Activated CD4-positive, alpha-beta T cell treated with anti-CD3 and anti-CD28 coated beads, Interleukin-2, Interleukin-4, amounts not matched to agents 100 ng/mL and 50 ng/mL, durations not matched to agents 16 hours and 8 hours (primary cell): ENCODE data around the gene GLB1L.

Source experiments
- DNase-seq: peaks from one replicate; pipeline ENCODE4 v3.0.0-alpha.2; 2020; ENCODE audit warnings: low spot score

Gene GLB1L

DNA sequence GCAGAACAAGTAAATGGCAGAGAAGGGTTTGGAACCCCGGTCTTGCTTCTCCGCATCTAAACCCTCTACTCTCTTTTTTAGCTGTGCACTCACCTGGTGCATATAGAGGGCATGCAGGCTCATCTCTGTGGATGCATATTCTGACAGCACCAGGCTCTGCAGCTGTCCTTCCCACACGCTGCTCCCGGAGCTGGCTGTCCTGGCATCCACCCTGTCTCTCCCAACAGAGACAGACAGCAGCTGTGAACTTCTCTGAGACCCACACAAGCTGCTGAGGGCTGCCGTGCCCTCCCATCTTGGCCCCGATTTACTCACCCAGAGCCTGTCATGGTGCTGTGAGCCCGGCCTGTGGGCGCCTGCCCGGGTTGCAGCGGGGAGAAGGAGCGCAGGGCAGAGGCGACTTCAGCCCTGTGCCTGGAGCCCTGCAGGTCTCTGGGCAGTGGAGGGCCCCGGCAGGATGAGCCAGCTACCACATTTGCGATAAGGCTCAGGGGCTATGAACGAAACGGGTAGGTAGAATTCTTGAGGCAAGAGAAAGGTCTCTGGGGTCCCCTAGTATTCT, 23.2 kb downstream of the GLB1L start:
- no peak for DNase-seq

DNA sequence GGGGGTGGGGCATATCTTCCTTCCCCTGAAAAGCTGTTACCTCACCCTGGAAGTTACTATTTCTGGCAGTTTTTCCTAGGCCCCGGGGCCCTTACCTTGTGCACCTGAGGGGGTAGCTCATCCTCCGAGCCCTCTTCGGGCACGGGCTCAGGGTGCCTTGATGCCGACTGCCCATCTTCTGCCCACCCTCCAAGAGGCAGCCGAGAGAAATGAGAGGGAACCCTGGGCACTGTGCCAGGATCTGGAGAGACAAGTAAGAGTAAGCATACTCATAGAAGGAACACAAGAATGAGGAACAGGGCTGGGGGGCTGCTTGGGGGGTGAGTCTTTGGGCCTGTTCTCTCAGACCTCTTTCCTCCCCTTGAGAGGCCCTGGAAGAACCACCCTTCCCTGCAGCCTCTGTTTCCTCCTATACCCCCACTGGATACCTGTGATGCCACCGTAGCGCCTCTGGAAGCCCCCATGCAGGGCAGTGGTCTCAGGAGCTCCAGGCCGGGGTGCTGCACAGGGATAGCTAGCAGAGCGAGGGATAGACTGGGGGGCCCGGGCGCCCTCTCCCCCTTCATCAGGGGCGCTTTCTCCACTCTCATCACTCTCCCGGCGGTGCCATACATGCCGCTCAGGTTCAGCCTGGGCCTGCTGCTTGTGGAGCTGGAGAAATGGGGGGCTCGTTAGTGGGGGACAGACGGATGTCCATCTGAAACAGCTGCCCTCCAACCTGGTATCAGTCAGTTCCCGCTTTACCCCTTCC, 24.4 kb downstream of the GLB1L start:
- DNase-seq = no peak

DNA sequence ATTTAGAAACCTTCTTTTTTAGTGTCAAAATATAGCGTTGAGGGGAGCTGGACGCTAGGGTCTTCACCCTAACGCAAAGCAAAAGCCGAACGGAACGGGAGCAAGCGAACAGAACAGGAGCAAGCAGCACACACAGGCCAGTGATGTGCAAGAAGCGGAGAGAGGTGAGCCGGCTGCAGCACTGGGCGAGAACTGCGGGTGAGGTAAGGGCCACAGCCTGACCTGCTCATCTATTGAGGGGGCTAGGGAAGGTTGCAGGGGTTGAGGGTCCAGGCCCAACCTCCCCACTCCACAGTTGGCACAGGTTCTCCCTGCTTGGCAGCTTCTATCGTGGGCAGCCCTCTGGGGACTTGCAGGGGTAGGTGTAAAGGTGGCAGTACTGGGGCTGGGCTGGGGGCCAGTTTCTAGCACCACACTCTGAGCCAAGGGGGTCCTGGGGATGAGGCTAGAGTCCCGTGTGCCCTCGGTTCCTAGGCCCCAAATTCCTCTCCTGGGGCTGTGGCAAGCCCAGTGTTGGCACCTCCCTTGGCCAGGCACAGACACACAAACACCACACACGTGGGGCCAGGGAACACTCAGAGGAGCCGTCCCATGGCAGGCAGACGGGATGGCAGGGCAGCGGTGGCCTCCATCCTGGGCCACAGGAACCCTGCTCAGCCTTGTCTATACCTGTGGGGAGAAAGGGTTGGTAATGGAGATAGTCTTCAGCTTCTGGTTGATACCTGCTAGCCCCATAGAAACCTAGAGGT, 25.3 kb downstream of the GLB1L start:
- no peak for DNase-seq

DNA sequence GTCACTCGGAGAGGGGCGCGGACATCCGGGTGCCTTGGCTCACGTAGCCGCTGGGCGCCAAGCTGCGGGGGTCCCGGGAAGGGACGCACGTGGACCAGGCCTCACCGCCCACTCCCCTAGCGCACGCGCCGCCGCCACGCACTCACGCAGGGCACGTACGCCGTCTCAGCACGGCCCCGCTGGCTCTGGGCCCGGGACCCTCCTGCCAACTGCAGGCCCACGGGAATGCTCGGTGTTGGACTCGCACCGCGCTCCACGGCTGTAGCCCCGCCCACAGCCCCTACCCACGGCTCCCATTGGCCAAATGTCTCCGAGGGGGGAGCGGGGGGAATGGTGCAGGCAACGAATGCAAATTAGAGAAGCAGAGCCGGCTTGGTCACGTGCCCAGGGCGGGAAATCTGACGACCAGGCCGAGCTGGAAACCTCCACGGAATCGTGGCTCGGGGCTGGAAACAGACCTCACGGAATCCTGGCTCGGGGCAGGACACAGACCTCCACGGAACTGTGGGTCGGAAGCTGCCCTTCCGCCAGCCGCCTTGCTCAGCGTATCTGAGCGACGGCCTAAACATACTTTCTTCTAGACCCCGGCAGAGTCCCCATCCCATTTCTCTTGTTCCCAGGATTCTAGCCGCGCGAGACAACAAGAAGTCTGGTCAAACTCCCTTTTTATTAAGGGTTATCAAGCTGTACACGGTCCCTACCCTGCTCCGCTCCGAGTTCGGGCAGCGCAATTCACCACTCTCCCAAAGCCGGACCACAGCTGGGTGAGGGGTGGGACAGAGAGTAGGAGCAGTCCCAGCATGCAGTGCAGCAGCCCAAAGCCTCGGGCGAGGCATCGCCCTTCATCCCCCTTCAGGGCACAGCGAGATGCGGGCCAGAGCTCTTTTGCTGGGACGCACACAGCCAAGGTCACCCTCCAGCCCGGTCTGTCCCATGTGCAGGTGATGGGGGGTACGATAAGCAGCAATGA, 26.2 kb downstream of the GLB1L start, which contains the start of gene ABCB6:
TSS of gene ABCB6 (minus strand) at position 227 of the 970 bp plus-strand sequence. CDS start 285 bp downstream, outside the sequence.
- DNase-seq = peak; percentile 89

DNA sequence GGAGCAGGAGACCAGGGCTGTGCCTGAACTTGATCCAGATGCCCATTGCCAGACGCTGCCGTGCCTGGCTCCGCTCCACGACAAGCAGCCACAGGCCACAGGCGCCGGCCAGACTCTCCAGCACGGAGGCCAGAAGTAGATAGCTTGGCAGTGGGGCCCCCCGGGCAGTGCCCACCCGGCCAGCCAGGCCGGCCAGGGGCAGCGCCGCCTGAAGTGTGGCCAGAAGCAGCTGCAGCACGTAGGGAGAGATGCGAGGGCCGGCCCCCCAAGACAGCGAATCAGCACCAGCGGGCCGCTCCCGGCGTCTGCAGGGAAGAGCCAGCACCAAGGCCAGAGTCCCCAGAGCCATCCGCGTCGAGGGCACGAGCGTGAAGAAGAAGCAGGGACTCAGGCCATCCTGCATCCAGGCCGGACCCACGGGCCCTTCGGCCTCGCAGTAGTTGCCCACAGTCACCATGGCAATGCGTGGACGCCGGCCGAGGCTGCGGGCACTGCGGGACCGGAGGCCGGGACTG, 27.0 kb downstream of the GLB1L start:
- DNase-seq = no peak

DNA sequence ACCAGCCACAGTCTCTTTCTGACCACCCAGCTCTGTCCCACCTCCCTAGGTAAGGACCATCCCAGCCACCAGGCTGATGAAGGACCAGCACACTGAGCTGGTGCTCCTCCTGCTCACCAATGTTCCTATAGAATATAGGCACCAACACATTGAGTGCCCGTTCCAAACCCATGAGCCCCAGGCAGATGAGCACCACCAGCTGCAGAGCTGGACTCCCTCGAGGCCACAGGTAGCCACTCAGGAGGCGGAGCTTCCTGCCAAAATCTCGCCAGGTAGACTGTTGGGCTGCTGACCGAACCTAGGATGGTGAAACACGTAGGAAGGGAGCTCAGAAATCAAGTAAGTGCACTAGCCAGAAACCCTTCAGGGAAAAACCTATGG, 28.7 kb downstream of the GLB1L start:
- DNase-seq = no peak

DNA sequence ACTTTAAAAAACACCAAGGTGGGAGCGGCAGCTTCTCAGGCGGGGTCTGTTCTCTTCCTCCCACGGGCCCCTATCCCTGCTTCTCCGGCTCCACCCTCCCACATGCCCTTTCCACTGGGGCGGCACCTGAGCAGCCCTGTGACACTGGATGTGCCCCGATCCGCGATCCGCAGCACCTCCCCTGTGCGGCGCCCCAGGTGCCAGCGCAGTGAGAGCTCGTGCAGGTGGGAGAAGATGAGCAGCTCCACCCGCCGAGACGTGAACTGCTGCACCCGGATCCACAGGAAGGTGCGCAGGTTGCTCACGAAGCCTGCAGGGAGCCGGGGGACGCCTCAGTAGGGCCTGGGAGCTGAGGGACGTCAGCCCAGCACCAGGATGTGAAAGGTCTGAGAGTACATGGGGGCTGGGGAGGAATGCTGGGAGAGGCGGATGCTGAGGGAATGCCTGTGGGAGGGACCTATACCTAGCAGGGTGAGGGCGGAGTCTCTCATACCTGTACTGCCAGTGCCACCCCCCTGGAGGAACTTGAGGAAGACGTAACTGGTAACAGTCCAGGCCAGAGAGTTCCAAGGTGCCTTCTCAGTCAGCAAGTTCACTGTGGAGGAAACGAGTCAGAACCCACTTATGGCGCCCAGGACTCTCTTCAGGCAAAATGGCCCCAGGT, 29.2 kb downstream of the GLB1L start:
- no peak for DNase-seq

DNA sequence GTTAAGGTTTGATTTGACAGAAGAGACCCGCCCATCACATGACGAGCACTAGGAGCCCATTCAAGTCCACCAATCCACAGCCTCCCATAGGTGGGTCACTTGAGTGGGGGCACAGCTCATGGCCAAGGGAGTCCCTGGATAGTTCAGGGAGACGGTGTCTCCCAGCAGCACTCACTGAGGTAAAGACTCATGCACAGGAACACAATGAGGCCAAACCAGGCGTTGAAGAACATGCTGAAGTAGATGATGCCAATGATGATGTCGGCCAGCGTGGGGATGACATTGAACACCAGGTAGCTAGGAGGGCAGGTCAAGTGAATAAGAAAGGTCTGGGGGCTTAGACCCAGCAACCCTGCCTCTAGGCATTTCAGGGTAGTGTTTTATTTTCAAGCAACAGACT, 30.5 kb downstream of the GLB1L start:
- DNase-seq = no peak

DNA sequence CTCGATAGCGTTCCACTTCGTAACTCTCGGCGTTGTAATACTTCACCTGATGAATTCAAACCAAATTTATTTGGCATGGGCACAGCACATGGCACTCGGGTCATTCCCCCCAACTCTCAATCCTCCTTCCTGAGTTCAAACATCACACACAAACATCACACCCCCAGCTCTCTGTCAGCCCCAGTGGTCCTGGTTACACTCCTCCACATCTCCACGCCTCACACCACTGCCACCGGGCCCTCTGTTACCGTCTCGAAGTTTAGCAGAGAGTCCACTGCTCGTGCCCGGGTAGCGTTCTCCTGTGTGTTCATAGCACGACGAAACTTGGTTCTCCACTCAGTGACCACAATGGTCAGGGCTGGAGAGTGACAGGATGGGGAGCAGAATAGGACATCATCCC, 31.1 kb downstream of the GLB1L start:
- no peak for DNase-seq

DNA sequence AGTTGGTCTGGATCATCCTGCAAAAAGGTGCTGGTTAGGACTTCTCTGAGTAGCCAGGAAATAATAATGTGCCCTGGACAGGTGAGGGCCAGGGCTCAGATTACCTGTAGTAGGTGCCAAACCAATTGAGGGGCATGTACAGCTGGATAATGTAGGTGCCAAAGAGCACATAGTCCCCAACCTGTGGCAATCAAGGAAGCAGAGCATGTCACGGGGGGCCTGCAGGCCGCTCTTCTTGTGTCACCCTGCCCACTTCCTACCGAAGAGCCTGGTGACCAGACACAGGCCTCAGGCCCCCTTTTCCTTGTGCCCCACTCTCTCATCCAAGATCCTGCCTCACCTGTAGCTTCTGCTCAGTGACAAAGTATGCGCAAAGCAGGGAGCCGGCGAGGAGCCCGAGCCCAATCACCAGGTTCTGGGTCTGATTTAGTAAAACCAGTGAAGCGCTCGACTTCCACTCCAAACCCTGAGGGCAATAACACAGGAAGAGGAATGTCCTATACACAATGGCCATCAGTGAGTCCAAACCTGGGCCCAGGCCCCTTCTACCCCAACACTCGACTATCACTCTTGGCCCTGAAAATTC, 31.7 kb downstream of the GLB1L start:
- no peak for DNase-seq

DNA sequence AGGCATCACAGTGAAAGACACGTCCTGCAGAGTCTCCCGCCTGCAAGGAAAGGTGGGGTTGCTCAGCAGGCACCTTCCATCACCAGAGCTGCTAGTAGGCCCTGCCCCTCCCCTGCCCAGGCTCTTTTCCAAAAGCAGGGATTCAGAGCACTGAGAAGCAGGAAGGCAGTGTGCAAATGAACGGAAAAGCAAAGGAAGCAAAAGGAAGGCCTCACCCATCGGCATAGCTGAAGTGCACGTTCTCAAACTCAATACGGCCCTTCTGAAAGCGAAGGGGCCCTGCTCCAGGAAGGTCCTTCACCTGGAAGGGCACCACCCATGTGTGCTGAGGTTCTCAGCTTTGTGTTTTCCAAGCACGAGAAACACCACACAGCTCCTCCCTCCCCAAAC, 32.2 kb downstream of the GLB1L start:
- no peak for DNase-seq

DNA sequence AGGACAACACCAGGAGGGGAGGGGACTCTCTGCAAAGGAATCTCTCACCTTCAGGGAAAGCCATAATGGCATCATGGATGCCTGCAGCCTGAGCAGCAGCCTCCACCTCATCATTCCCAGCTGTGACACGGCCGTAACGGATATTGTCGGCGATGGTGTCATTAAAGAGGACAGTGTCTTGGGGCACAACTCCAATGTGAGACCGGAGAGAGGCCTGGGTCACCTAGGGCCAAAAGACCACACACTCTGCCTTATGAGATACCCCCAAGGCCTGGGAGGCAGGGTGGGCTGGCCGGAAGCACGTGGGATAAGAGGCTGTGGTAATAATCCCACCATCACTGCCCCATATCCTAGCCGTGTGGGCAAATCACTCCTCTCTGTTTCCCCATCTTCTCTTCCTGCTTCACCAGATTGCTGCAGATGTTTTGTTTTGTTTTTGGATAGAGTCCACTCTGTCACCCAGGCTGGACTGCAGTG, 34.3 kb downstream of the GLB1L start:
- DNase-seq = no peak

DNA sequence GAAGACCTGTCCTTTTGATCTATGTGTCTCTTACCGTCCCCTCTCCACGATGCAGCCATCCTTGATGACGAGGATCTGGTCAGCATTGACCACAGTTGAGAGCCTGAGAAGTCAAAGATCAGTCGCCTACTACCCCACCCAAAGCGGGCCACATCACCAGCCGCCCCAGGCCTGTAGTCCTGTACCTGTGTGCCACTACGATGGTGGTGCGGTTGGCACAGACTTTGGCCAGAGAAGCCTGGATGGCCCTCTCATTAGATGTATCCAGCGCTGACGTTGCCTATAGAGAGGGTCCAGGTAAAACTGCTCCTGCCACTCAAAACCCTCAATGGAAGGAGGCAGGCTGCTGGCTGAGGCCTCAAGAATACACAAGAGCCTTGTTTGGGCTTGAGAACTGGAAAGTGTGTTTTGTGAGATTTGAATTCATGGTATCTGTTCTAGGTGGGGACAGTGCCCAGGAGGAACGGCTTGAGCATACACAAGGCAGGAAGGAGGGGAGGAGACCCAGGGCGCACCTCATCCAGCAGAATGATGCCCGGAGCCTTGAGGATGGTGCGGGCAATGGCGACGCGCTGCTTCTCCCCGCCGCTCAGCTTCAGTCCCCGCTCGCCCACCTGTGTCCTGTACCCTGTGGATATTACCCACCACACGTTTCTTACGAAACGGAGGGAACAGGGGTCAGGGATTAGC, 34.9 kb downstream of the GLB1L start:
- DNase-seq = no peak

DNA sequence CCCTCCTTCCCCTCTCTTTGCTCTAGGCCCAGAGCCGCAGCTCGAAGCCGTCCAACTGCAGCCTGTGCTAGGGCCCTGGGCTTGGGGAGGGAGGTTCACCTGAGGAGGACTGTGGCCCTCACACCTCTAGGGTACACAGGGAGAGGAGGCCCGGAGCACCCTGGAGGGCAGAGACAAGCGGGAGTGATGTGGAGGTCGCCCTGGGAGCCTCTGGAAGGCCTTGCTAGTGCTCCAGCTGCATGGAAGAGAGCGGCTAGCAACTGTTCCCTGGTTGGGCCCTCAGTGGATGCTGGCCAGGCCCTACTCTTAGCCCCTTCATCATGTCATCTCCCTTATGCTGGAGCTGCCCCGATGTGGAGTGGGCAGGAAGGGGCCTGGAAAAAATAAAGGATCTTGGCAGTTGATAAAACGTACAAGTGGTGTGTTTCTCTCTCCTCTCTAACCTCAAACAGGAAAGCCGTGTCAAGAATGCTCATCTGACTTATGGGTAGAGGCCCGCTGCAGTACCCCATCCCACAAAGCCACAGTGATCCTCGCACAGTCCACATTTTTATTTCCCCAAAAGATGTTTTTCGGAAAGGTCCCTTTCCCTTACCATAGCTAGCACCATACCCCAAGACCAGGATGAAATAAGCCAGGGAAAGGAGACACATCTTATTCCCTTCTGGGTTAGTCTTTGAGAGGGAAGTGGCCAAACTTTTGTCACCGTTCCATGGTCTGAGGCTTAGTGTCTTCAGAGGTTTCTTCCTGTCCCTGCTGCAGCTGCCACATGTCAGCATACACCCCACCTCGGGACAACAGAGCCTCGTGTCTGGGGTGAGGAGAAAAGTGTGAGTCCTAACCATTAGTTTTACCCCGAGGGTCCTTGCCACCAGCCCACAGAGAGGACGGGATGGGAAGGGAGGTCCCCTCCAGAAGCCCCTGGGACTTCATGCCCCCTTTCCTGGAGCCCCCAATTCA, 35.7 kb downstream of the GLB1L start:
- DNase-seq = no peak

DNA sequence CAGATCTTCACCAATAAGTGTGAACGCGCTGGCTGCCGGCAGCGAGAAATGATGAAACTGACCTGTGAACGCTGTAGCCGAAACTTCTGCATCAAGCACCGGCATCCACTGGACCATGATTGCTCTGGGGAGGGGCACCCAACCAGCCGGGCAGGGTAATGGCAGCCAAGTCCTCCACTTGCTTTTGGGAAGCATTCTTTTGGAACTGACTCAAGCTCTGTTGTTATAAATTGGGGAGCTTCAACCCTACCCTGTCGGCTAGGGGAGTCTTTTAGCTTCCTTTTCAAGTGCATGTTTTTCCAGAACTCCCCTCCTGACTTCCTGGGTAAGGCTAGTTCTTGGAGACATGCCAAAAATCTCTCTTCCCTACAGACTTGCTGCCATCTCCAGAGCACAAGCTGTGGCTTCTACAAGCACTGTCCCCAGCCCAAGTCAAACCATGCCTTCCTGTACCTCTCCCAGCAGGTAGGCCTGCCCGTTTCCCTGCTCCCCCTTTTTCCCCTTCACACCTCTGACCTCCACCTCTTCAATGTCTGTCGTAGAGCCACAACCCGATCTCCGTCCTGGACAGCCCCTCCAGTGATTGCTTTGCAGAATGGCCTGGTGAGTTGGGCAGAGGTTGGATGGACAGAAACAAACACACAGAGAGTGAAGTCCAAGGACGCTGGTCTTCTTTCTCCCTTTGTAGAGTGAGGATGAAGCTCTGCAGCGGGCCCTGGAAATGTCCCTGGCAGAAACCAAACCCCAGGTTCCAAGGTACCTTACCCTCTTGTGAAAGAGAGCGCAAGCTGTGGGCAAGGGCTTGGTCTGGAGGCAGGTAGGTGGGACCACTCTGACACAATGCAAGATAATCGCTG, 37.1 kb downstream of the GLB1L start:
- DNase-seq = no peak

DNA sequence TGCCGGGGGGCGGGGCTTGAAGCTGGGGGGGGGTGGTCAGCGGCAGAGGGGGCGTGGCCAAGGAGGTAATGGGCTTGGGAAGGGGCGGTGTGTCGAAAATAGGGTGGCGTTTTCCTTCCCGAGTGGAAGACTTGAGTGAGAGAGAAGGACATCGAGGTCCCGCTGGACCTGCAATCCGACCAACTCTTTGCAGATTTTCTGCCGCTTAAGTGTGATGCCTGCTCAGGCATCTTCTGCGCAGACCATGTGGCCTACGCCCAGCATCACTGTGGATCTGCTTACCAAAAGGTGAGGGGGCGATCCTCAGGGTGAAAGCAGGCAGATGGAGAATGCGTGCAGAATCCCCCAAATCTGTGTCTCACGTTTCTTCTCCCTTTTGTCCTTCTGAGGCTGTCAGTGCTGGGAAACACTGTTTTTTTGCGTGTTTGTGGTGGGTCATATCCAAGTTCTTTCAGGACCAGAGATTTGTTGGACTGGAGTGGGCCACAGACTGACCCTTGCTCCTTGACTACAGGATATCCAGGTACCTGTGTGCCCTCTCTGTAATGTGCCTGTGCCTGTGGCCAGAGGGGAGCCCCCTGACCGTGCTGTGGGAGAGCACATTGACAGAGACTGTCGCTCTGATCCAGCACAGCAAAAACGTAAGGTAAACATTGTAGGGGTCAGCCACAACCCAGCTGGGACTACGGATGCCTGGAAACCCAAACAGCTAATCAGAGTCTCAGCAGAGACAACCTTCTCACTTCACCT, 37.9 kb downstream of the GLB1L start:
- no peak for DNase-seq
